GM13977 (cell line): Measurements from ENCODE around the gene TTC33.

Source experiments
- DNase-seq: peaks from one replicate; pipeline ENCODE4 v3.0.0; 2012; ENCODE audit warnings: low spot score
- CTCF ChIP-seq: IDR thresholded peaks from 2 replicates; pipeline ENCODE4 v1.5.1; 2012; ENCODE audit warnings: mild to moderate bottlenecking, control low read depth; ENCODE audit not compliant: insufficient read depth; ENCODE audit errors: extremely low read depth, missing control alignments
- in situ Hi-C: fragments of 300-500 bp; cut with MboI; formaldehyde crosslinking; loops from one replicate; pipeline ENCODE4 v1.12.0; 2022; ENCODE audit warnings: low sequenced_read_pairs, low pct_unique_long_range_greater_than_20kb, mixed read lengths, inconsistent platforms; ENCODE audit not compliant: unreplicated experiment

Gene TTC33

GRCh38 chr5:40678026-40678425 is 77.7 kb downstream of the TTC33 start:
- TF ChIP-seq CTCF, result no peak
- DNase-seq, result no peak
- in situ Hi-C loops, result loop anchor here (25.0 kb wide), 1 partner anchor 966 kb away; no protein-coding TSS in a partner anchor

GRCh38 chr5:40677456-40677855 is 78.3 kb downstream of the TTC33 start:
- in situ Hi-C loops, result loop anchor here (25.0 kb wide), 1 partner anchor 965 kb away; no protein-coding TSS in a partner anchor

GRCh38 chr5:40676613-40677343 is 79.0 kb downstream of the TTC33 start:
- in situ Hi-C loops, result loop anchor here (25.0 kb wide), 1 partner anchor 964 kb away; no protein-coding TSS in a partner anchor
- DNase-seq, result no peak
- TF ChIP-seq CTCF, result no peak

More at GRCh38 chr5:40677456-40677855, 78.3 kb downstream of the TTC33 start:
- TF ChIP-seq CTCF, result no peak
- DNase-seq, result no peak

- no peak for DNase-seq
- in situ Hi-C loops, result loop anchor here (25.0 kb wide), 1 partner anchor 963 kb away; no protein-coding TSS in a partner anchor
- TF ChIP-seq CTCF, result no peak
These were observed 80.2 kb downstream of the TTC33 start for GRCh38 chr5:40675396-40676133.

- in situ Hi-C loops, result loop anchor here (25.0 kb wide), 1 partner anchor 962 kb away; no protein-coding TSS in a partner anchor
These were observed 81.0 kb downstream of the TTC33 start for GRCh38 chr5:40674661-40675235.

More at GRCh38 chr5:40674661-40675235, 81.0 kb downstream of the TTC33 start:
- no peak for DNase-seq
- TF ChIP-seq CTCF, result no peak
